Nephron (organoid): ENCODE measurements around the gene STIP1.

Experiments
- H3K27ac Mint-ChIP-seq, 3 experiments: 2 replicates each; pipeline ENCODE4 v1.8.0; 2020; ENCODE audit warnings: mixed read lengths in 3 of 3, mild to moderate bottlenecking in 2 of 3, moderate library complexity in 1 of 3
- H3K27me3 Mint-ChIP-seq: 2 replicates; pipeline ENCODE4 v1.8.0; 2021; ENCODE audit warnings: low read depth, mild to moderate bottlenecking, moderate library complexity, mixed read lengths
- H3K36me3 Mint-ChIP-seq: 2 replicates; pipeline ENCODE4 v1.8.0; 2020; ENCODE audit warnings: low read depth, mixed read lengths
- H3K4me1 Mint-ChIP-seq: 2 replicates; pipeline ENCODE4 v1.8.0; 2020; ENCODE audit warnings: mixed read lengths
- H3K4me3 Mint-ChIP-seq, 3 experiments: 2 replicates each; pipeline ENCODE4 v1.8.0; 2020; ENCODE audit warnings: mild to moderate bottlenecking in 3 of 3, mixed read lengths in 3 of 3, moderate library complexity in 2 of 3
- H3K9me3 Mint-ChIP-seq: 2 replicates; pipeline ENCODE4 v1.8.0; 2020; ENCODE audit warnings: mixed read lengths
- TF ChIP-seq, protein P1 (sequence below), 3 experiments: fragments of 200-600 bp; sonication (generic); IDR thresholded peaks; one replicate each; pipeline ENCODE4 v1.5.0; 2021; ENCODE audit warnings: antibody characterized with exemption in 3 of 3; ENCODE audit not compliant: unreplicated experiment in 3 of 3

STIP1 gene

DNA sequence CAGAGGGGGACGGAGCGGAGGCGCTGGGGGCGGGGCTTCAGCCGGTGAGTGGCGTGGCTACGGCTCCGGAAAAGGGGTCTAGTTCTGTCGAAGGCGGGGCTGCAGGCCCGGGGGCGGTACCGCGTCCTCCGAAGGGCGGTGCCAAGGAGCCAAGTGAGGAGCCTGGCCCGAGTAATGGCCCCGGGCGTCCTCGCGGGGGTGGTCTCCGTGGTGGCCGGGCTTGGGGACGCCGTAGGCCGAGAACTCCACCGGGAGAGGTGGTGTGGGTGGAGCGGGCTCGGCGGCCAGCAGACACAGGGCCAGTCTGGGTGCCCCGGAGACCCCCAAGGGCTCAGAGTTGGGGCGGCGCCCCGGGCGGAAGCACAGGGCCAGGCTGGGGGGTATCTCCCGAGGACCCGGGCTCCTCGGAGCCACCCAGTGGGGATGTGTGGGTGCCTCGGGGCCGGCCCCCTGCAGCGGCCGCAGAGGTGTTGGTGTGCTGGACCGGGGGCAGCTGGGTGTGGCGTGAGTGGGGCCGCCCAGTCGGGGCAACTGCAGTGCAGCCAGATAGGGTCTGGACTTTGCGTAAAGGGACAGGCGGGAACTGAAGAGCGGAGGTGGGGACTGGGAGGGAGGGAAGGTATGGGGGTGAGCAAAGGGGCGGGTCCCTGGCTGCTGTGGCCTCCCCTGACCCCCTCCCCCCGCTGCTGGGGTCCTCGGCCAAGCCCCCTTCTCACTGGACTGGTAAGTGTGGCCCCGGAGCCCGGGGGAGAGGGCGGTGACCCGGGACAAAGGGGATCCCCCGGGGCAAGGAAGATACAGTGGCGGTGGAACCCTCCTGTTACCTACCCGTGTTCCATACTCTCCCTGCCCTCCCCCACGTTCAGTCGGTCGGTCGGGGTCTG, 55.8 kb downstream of the STIP1 start:
- Mint-ChIP-seq H3K27me3 (no peaks in the 10 kb centered on the region), H3K36me3 (peaks cover 14% of the 10 kb centered on the region), H3K27ac (peak overlapping the region; percentile 98), H3K4me3 (peak overlapping the region; percentile 90 to 95 (median 92)), H3K9me3 (no peaks in the 10 kb centered on the region), H3K4me1 (peaks cover 39% of the 10 kb centered on the region)
- TF ChIP-seq, protein P1, sequence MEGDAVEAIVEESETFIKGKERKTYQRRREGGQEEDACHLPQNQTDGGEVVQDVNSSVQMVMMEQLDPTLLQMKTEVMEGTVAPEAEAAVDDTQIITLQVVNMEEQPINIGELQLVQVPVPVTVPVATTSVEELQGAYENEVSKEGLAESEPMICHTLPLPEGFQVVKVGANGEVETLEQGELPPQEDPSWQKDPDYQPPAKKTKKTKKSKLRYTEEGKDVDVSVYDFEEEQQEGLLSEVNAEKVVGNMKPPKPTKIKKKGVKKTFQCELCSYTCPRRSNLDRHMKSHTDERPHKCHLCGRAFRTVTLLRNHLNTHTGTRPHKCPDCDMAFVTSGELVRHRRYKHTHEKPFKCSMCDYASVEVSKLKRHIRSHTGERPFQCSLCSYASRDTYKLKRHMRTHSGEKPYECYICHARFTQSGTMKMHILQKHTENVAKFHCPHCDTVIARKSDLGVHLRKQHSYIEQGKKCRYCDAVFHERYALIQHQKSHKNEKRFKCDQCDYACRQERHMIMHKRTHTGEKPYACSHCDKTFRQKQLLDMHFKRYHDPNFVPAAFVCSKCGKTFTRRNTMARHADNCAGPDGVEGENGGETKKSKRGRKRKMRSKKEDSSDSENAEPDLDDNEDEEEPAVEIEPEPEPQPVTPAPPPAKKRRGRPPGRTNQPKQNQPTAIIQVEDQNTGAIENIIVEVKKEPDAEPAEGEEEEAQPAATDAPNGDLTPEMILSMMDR (IDR thresholded peaks at IDR 0.05; ENCODE audit: unreplicated experiment in 3 of 3): no peak

DNA sequence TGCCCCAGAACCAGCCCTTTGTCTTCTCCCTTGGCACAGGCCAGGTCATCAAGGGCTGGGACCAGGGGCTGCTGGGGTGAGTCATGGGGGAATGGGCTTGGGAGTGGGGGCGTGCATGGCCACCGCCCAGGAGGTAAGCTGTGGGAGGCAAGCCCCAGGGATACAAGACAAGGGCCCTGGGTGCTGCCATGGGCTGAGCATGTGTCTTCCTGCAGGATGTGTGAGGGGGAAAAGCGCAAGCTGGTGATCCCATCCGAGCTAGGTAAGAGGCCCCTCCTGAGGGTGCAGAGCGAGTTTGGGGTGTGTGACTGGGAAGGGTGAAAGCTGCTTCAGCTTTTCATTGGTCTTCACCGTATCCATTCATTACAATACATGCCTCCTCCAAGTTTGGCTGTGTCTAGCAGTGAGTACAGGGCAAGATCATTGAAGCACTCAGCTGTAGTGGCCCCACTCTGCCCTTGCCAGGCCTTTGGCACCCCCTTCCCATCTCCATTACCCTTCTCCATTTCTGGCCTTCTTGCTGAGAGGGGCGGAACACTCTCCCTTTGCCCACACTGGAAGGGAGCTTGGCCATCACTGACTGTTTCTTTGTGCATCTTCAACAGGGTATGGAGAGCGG, 57.4 kb downstream of the STIP1 start:
- H3K9me3 Mint-ChIP-seq: no peaks in the 10 kb centered on the region
- peaks cover 34% of the 10 kb centered on the region for H3K4me1 Mint-ChIP-seq
- no peaks in the 10 kb centered on the region for H3K27me3 Mint-ChIP-seq
- TF ChIP-seq, protein P1 (IDR thresholded peaks at IDR 0.05; ENCODE audit: unreplicated experiment in 3 of 3): no peak
- peaks cover 9% of the 10 kb centered on the region for H3K36me3 Mint-ChIP-seq
- peak overlapping the region; percentile 46 to 67 (median 47) for H3K27ac Mint-ChIP-seq
- peak overlapping the region; percentile 90 to 95 (median 92) for H3K4me3 Mint-ChIP-seq

DNA sequence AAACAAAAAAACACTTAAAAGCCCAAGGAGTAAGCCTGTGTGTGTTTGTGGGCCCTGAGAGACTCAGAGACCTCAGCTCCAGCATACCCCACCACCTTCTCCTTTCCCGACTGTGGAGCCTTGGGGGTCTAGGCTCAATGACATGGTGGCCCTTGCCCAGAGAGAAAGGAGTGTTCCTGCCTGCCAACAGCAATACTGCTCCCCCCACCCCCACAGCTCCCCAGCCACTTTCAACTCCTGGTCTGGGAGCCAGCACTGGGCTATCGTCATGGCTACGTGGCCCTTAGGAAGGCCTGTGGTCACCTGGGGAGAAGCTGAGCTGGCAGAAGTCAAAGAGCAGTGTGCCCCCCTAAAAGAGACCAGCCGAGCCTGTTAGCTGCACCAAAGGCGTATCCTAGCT, 58.1 kb downstream of the STIP1 start:
- Mint-ChIP-seq H3K4me3 (peak overlapping the region; percentile 90 to 95 (median 92)), H3K36me3 (peaks cover 6% of the 10 kb centered on the region), H3K9me3 (no peaks in the 10 kb centered on the region), H3K27ac (peak overlapping the region in 2 of 3 experiments; percentile 46 to 47), H3K27me3 (no peaks in the 10 kb centered on the region), H3K4me1 (peaks cover 29% of the 10 kb centered on the region)
- TF ChIP-seq, protein P1 (IDR thresholded peaks at IDR 0.05; ENCODE audit: unreplicated experiment in 3 of 3): no peak

DNA sequence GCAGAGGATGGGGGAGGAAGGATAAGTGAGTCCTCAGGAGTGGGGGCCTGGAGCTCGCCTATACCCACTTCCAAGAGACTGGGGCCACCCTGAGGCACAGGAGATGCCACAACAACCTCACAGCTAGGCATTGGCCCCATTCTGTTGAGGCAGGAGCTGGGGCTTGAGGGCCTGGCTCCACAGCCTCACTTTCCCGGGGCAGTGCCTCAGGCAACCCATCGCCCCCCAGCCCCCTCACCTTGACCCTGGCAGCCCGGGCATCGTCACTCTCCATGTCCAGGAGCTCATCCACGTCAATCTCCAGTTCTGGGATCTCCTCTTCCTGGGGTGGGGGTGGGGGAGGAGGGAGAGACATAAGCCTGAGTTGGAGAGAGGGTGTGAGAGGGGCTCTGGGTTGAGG, 59.0 kb downstream of the STIP1 start:
- no peaks in the 10 kb centered on the region for H3K27me3 Mint-ChIP-seq
- H3K36me3 Mint-ChIP-seq: peaks cover 6% of the 10 kb centered on the region
- H3K27ac Mint-ChIP-seq: peak overlapping the region in 1 of 3 experiments; percentile 88
- H3K4me3 Mint-ChIP-seq: peak overlapping the region; percentile 90 to 96 (median 91)
- peaks cover 34% of the 10 kb centered on the region for H3K4me1 Mint-ChIP-seq
- TF ChIP-seq, protein P1 (IDR thresholded peaks at IDR 0.05; ENCODE audit: unreplicated experiment in 3 of 3): no peak
- H3K9me3 Mint-ChIP-seq: no peaks in the 10 kb centered on the region

DNA sequence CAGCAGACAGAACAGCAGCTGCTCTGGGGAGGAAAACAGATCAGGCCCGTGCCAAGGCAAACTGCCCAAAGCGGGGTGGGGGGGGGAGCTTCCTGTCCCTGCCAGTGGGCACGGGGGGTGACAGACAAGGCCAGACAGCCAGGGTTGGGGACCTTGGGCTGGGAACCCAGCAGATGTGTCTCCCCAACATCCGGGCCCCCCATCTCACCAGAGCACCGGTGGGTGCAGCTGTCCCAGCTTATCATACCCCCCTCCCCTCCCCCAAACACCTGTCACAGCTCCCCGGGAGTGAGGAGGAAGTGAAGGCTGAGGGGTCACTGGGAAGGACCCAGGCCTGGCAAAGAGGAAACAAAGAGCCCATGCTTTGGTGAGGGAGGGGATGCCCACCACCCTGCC, 59.4 kb downstream of the STIP1 start:
- peak overlapping the region; percentile 76 to 88 (median 86) for H3K27ac Mint-ChIP-seq
- H3K27me3 Mint-ChIP-seq: no peaks in the 10 kb centered on the region

More for the DNA sequence above, 59.4 kb downstream of the STIP1 start:
- Mint-ChIP-seq H3K4me1 (peaks cover 32% of the 10 kb centered on the region), H3K36me3 (peaks cover 6% of the 10 kb centered on the region), H3K9me3 (no peaks in the 10 kb centered on the region), H3K4me3 (peak overlapping the region; percentile 90 to 96 (median 91))
- TF ChIP-seq, protein P1 (IDR thresholded peaks at IDR 0.05; ENCODE audit: unreplicated experiment in 3 of 3): no peak
